Left ventricle myocardium inferior (tissue), 1 donor: ENCODE measurements around the gene TMIGD2. TPM values are rescaled to one million over a fixed set of nuclear protein-coding genes. Genes with fewer than 3 reads are reported as not detected.
A peak's percentile ranks its signal among the peaks of the same experiment; 100 is the strongest.

Experiments
- DNase-seq: peaks from one replicate; pipeline ENCODE4 v3.0.0-alpha.2; 2020
- H3K27ac ChIP-seq: fragments of 200-600 bp; replicated peaks from 2 replicates; pipeline ENCODE4 v1.8.0; 2021
- H3K27me3 ChIP-seq: fragments of 200-600 bp; 2 replicates; pipeline ENCODE4 v1.8.0; 2021; ENCODE audit warnings: low read depth
- H3K36me3 ChIP-seq: fragments of 200-600 bp; 2 replicates; pipeline ENCODE4 v1.8.0; 2021
- H3K4me1 ChIP-seq: fragments of 200-600 bp; 2 replicates; pipeline ENCODE4 v1.8.0; 2021
- H3K4me3 ChIP-seq: fragments of 200-600 bp; 2 replicates; pipeline ENCODE4 v1.8.0; 2021; ENCODE audit warnings: mild to moderate bottlenecking, moderate library complexity
- H3K9me3 ChIP-seq: fragments of 200-600 bp; replicated peaks from 2 replicates; pipeline ENCODE4 v1.8.0; 2021
- intact Hi-C: fragments of 100-400 bp; cut with micrococcal nuclease; formaldehyde crosslinking; loops from one replicate; pipeline ENCODE4 v1.11.0; 2022
- total RNA-seq: library from RNA; stranded (reverse); fragmentation: NEBNext Ultra II Directional; extraction: Animal tissue kit (Norgen Biotek cat#: 25700); gene quantifications from one replicate; pipeline ENCODE4 v1.2.1, GENCODE V29; 2021
- TF ChIP-seq, protein P1 (sequence below): fragments of 200-600 bp; IDR thresholded peaks from 2 replicates; pipeline ENCODE4 v1.8.0; 2021; ENCODE audit warnings: antibody characterized with exemption, mild to moderate bottlenecking, borderline replicate concordance
- donor health status: DM: no; HTN: yes; CAD: no; lungs with severe emphysema.

Gene TMIGD2
- total RNA-seq, 1 donor from 2014 or later: not detected

DNA sequence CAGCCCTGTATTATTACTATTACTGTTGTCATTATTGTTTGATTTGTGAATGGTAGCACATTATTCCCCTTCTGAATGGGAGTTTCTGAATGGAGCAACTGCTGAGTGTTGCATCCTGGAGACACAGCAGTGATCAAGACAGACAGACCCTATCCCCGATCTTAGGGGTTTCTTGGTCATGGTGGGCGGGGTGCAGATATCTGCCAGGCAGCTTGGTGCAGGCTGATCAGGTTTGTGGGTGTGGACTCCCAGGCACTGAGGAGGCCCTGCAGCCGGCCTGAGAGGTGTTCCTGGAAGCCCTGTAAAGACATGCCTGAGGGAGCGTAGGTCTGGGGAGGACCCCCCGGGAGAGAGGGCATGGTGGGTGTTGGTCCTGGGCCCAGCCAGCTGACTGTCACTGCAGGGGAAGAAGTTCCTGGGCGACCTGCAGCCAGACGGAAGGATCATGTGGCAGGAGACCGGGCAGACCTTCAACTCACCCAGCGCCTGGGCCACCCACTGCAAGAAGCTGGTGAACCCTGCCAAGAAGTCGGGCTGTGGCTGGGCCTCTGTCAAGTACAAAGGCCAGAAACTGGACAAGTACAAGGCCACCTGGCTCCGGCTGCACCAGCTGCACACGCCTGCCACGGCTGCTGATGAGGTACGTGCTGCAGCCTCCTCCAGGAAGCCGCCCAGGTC, 43.3 kb upstream of the TMIGD2 start:
- TF ChIP-seq, protein P1, sequence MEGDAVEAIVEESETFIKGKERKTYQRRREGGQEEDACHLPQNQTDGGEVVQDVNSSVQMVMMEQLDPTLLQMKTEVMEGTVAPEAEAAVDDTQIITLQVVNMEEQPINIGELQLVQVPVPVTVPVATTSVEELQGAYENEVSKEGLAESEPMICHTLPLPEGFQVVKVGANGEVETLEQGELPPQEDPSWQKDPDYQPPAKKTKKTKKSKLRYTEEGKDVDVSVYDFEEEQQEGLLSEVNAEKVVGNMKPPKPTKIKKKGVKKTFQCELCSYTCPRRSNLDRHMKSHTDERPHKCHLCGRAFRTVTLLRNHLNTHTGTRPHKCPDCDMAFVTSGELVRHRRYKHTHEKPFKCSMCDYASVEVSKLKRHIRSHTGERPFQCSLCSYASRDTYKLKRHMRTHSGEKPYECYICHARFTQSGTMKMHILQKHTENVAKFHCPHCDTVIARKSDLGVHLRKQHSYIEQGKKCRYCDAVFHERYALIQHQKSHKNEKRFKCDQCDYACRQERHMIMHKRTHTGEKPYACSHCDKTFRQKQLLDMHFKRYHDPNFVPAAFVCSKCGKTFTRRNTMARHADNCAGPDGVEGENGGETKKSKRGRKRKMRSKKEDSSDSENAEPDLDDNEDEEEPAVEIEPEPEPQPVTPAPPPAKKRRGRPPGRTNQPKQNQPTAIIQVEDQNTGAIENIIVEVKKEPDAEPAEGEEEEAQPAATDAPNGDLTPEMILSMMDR: no peak
- no peak for DNase-seq

DNA sequence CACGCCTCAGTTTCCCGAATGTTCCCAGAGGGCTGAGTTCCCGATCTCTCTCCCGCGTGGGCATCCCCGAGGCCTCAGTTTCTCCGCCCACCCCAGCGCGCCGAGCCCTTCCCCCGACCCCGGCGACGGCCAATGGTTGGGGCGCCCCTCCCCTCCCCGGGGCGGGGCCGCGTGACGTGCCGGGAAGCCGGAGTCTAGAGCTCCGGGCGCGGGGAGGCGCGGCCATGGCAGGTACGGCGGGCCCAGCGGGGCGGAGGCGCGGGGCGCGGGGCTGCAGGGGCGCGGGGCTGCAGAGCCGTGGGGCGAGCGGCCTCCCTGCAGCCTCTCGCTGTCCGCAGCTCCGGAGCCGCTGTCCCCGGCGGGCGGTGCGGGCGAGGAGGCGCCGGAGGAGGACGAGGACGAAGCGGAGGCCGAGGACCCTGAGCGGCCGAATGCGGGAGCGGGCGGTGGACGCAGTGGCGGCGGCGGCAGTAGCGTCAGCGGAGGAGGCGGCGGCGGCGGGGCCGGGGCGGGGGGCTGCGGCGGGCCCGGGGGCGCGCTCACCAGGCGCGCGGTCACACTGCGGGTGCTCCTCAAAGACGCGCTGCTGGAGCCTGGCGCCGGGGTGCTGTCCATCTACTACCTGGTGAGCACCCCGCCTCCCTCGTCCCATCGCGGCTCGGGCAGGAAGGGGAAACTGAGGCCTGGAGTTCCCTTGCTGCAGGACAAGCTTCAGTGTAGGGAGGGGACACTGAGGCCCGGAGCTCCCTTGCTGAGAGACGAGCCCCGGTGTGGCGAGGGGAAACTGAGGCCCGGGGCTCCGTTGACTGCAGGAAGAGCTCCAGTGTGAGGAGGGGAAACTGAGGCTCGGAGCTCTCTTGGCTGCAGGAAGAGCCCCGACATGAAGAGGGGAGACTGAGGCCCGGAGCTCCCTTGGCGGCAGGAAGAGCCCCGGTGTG, 41.5 kb upstream of the TMIGD2 start, which contains the start of gene MPND:
TSS of gene MPND (plus strand) at position 193 of the 938 bp plus-strand sequence. CDS start at position 225, 32 bp downstream.
- DNase-seq: peak; percentile 96
- intact Hi-C loops: no loop called here
- peaks cover 14% of the 10 kb centered on the region for H3K36me3 ChIP-seq
- H3K9me3 ChIP-seq: no peaks in the 10 kb centered on the region
- TF ChIP-seq, protein P1: no peak
- peak within 1 kb of the TSS; percentile 98 for H3K27ac ChIP-seq
- H3K4me3 ChIP-seq: peak within 1 kb of the TSS; percentile 86
- peaks cover 24% of the 10 kb centered on the region for H3K4me1 ChIP-seq
- no peaks in the 10 kb centered on the region for H3K27me3 ChIP-seq

More for the DNA sequence above, 43.3 kb upstream of the TMIGD2 start:
- peaks cover 20% of the 10 kb centered on the region for H3K4me1 ChIP-seq
- H3K27ac ChIP-seq: no peak overlapping the region
- H3K4me3 ChIP-seq: no peak overlapping the region
- peaks cover 14% of the 10 kb centered on the region for H3K36me3 ChIP-seq
- intact Hi-C loops: no loop called here
- no peaks in the 10 kb centered on the region for H3K9me3 ChIP-seq
- no peaks in the 10 kb centered on the region for H3K27me3 ChIP-seq

DNA sequence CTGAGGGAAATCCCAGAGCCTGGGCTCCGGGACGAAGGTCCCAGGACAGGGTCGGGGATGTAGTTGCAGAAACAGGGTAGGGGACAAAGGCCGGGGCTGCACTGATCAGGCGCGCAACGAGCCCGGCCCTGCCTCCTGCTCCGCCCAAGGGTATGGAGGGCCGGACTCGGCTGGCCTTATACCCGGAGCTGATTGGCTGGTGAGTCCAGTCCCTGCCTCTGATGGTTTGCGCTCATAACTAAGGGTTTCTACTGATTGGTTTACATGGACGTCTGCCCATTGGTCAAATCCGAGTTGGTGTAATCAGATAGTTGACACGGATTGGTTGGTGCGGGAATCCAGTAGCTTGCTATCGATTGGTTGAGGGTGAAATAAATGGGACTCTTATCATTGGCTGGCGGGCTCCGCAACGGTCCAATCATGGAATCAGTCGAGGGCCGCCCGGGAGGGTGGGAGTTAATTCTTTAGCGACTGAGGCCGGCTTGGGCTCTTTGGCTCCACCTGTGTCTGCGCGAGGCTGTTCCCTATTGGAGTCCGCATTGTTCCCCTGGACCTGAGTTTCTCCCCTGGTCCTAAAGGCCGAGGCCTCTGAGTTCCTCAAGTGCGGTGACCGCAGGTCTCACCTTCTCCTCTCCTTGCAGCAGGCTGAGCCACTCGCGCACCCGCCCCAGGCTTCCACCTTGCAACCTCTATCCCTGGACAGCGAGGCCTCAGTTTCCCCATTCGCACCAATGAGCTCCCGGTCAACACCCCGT, 40.6 kb upstream of the TMIGD2 start:
- intact Hi-C loops: no loop called here
- no peaks in the 10 kb centered on the region for H3K27me3 ChIP-seq
- H3K4me1 ChIP-seq: peaks cover 32% of the 10 kb centered on the region
- peaks cover 13% of the 10 kb centered on the region for H3K36me3 ChIP-seq
- peak overlapping the region; percentile 86 for H3K4me3 ChIP-seq
- peak; percentile 95 for DNase-seq
- TF ChIP-seq, protein P1: peak; percentile 37
- peak overlapping the region; percentile 98 for H3K27ac ChIP-seq
- H3K9me3 ChIP-seq: no peaks in the 10 kb centered on the region

DNA sequence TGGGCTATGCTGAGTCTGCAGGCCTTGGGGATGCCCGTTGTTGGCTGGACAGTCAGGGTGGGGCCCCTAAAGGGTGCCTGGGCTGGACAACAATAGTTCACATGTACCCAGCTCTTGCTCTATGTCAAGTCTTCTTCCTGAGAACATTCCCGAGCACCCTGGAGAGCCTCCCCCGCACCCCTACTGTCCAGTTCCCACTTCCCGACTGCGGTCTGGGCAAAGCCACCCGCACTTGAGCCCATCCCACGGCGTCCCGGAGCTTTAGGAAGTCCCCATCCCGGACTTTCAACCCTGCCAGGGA, 40.1 kb upstream of the TMIGD2 start:
- TF ChIP-seq, protein P1: no peak

More for the DNA sequence above, 40.1 kb upstream of the TMIGD2 start:
- peaks cover 34% of the 10 kb centered on the region for H3K4me1 ChIP-seq
- no peaks in the 10 kb centered on the region for H3K27me3 ChIP-seq
- H3K9me3 ChIP-seq: no peaks in the 10 kb centered on the region
- H3K27ac ChIP-seq: peak overlapping the region; percentile 98
- peak overlapping the region; percentile 86 for H3K4me3 ChIP-seq
- peaks cover 12% of the 10 kb centered on the region for H3K36me3 ChIP-seq
- intact Hi-C loops: no loop called here
- no peak for DNase-seq
